HepG2 (cell line): Measurements from ENCODE around the gene RXFP3. TPM values are rescaled to one million over a fixed set of nuclear protein-coding genes. Genes with fewer than 3 reads are reported as not detected.

Experiments used
- ATAC-seq: fragments of 200-7000 bp; cut with Tn5 transposase; 3 replicates; pipeline ENCODE4 v1.9.1; 2020; ENCODE audit warnings: mild to moderate bottlenecking, moderate library complexity
- BruUV-seq: library from RNA; stranded (reverse); fragments of 400-500 nt; replicated peaks from 2 replicates; lab custom pipeline; 2021; lab: Mats Ljungman, UMichigan
- CTCF ChIA-PET: fragments of 300-600 bp; formaldehyde crosslinking; extraction: SDS; loops from one replicate; lab custom pipeline; 2021; ENCODE audit warnings: low total read pairs, inconsistent platforms, low intra/inter-chr PET ratio; lab: Yijun Ruan, JAX
- POLR2A ChIA-PET: fragments of 350-600 bp; sonication (Branson Sonifier 250); formaldehyde crosslinking; loops from one replicate; lab custom pipeline; 2020; ENCODE audit warnings: antibody characterized with exemption, inconsistent platforms; lab: Yijun Ruan, JAX
- DNase-seq: peaks from one replicate; pipeline ENCODE4 v3.0.0-alpha.2; 2015; ENCODE audit warnings: low spot score
- FAIRE-seq: peaks from 3 replicates; lab custom pipeline; 2011; peaks lifted over from hg19 to GRCh38; lab: Jason Lieb, UNC
- H2AFZ ChIP-seq: one replicate; pipeline ENCODE4 v1.6.1; 2011; ENCODE audit warnings: low read length, inconsistent platforms
- H3K27ac ChIP-seq: fragments of 300-600 bp; 3 replicates; pipeline ENCODE4 v1.8.0; 2011; ENCODE audit warnings: mixed run types, mild to moderate bottlenecking, mixed read lengths, low read length, inconsistent platforms; ENCODE audit not compliant: insufficient read depth; ENCODE audit errors: extremely low read length
- H3K27me3 ChIP-seq, 2 experiments: fragments of 200-600 bp in 1 of 2; 2 replicates in 1 of 2; 3 replicates in 1 of 2; pipeline versions ENCODE4 v1.6.0 to v1.8.0; 2011; ENCODE audit warnings: low read length in 2 of 2, mild to moderate bottlenecking in 2 of 2, moderate library complexity in 2 of 2, inconsistent platforms in 1 of 2; ENCODE audit not compliant: insufficient read depth in 2 of 2, control insufficient read depth in 1 of 2
- H3K36me3 ChIP-seq, 2 experiments: fragments of 200-600 bp in 1 of 2; replicated peaks in 1 of 2; 2 replicates in 1 of 2; 3 replicates in 1 of 2; pipeline versions ENCODE4 v1.5.1 to v1.8.0; 2011; ENCODE audit warnings: low read length in 2 of 2, inconsistent platforms in 1 of 2; ENCODE audit not compliant: insufficient read depth in 2 of 2, control insufficient read depth in 1 of 2
- H3K4me1 ChIP-seq: 2 replicates; pipeline ENCODE4 v1.5.1; 2012; ENCODE audit warnings: low read length, inconsistent platforms; ENCODE audit not compliant: insufficient read depth
- H3K4me2 ChIP-seq: 2 replicates; pipeline ENCODE4 v1.6.0; 2011; ENCODE audit warnings: low read depth, low read length, inconsistent platforms
- H3K4me3 ChIP-seq, 3 experiments: fragments of 200-600 bp in 1 of 3; sonication (generic), shearing (Covaris generic) in 1 of 3; replicated peaks in 1 of 3; 2 replicates each; pipeline ENCODE4 v1.5.1; 2011 to 2016; ENCODE audit warnings: low read length in 3 of 3, inconsistent platforms in 2 of 3, low read depth in 2 of 3, mild to moderate bottlenecking in 2 of 3, control low read depth in 1 of 3, mixed read lengths in 1 of 3; ENCODE audit not compliant: insufficient read depth in 1 of 3
- H3K79me2 ChIP-seq: one replicate; pipeline ENCODE4 v1.6.1; 2011; ENCODE audit warnings: low read length, inconsistent platforms; ENCODE audit not compliant: insufficient read depth
- H3K9ac ChIP-seq: 2 replicates; pipeline ENCODE4 v1.6.0; 2011; ENCODE audit warnings: mild to moderate bottlenecking, low read depth, low read length, inconsistent platforms; ENCODE audit not compliant: insufficient read depth
- H3K9me3 ChIP-seq: 2 replicates; pipeline ENCODE4 v1.5.1; 2012; ENCODE audit warnings: mild to moderate bottlenecking, low read length
- H4K20me1 ChIP-seq: 2 replicates; pipeline ENCODE4 v1.6.0; 2011; ENCODE audit warnings: inconsistent platforms, mild to moderate bottlenecking, low read length, moderate library complexity; ENCODE audit not compliant: insufficient read depth
- KAT2B ChIP-seq: fragments of 150-350 bp; IDR thresholded peaks from 2 replicates; pipeline ENCODE4 v1.6.1; 2014; ENCODE audit warnings: low read depth, low read length, borderline replicate concordance
- NONO ChIP-seq, 2 experiments: fragments of 450-650 bp in 1 of 2; sonication (generic) in 1 of 2; formaldehyde crosslinking in 1 of 2; IDR thresholded peaks in 1 of 2; conservative IDR thresholded peaks in 1 of 2; 2 replicates each; pipeline versions ENCODE4 v1.6.1 to v1.8.0; 2017 to 2022; ENCODE audit warnings: mild to moderate bottlenecking in 1 of 2, missing genetic modification reagents in 1 of 2, moderate library complexity in 1 of 2
- PTBP1 ChIP-seq: fragments of 200-400 bp; formaldehyde crosslinking; IDR thresholded peaks from 2 replicates; pipeline ENCODE4 v1.6.1; 2018; ENCODE audit warnings: low read length, low read depth; ENCODE audit not compliant: poor library complexity, severe bottlenecking
- SIX1 ChIP-seq: sonication (generic); formaldehyde crosslinking; IDR thresholded peaks from 2 replicates; pipeline ENCODE4 v1.4.0; 2020; ENCODE audit warnings: missing genetic modification reagents, borderline replicate concordance
- U2AF1 ChIP-seq: fragments of 200-400 bp; formaldehyde crosslinking; optimal IDR thresholded peaks from 2 replicates; pipeline ENCODE3; 2017; ENCODE audit warnings: mild to moderate bottlenecking, low read depth, low read length
- ZNF512B ChIP-seq: sonication (generic); formaldehyde crosslinking; IDR thresholded peaks from 2 replicates; pipeline ENCODE4 v1.5.1; 2020; ENCODE audit warnings: missing genetic modification reagents, mild to moderate bottlenecking, borderline replicate concordance
- ZNF570 ChIP-seq: sonication (generic); formaldehyde crosslinking; IDR thresholded peaks from 2 replicates; pipeline ENCODE4 v1.4.0; 2020; ENCODE audit warnings: mild to moderate bottlenecking, missing genetic modification reagents, borderline replicate concordance
- ZNF619 ChIP-seq: sonication (generic); formaldehyde crosslinking; IDR thresholded peaks from 2 replicates; pipeline ENCODE4 v1.4.0; 2020; ENCODE audit warnings: mild to moderate bottlenecking, missing genetic modification reagents
- WGBS: methylation state at CpG from one replicate; pipeline ENCODE4 v1.1.6; 2017; ENCODE audit warnings: low lambda C conversion rate; 5-methylcytosine and 5-hydroxymethylcytosine counted together
- in situ Hi-C: cut with HindIII; loops from 2 replicates; pipeline ENCODE4 v1.10.0; 2017; ENCODE audit warnings: low pct_unique_long_range_greater_than_20kb; ENCODE audit not compliant: extremely low pct_ligation_motif_present
- intact Hi-C: fragments of 100-400 bp; cut with micrococcal nuclease; formaldehyde crosslinking; loops from one replicate; pipeline ENCODE4 v1.10.0; 2022; ENCODE audit not compliant: unreplicated experiment
- polyA plus RNA-seq, 8 experiments: library from polyadenylated mRNA; depleted of rRNA in 3 of 8; stranded (reverse) in 7 of 8; unstranded in 1 of 8; fragments of >200 nt; fragmentation: Illumina TruSeq in 4 of 8; extraction: Trizol in 4 of 8; gene quantifications; 2 replicates each; pipeline versions ENCODE4 v1.2.1 to v1.2.3, GENCODE V29; 2011 to 2016; ENCODE audit warnings: low read depth in 4 of 8, missing spikeins in 1 of 8, mixed read lengths in 1 of 8; ENCODE audit not compliant: insufficient read depth in 1 of 8
- total RNA-seq, 5 experiments: library from RNA; depleted of rRNA; stranded (reverse); fragments of >200 nt; fragmentation: Illumina TruSeq; extraction: Trizol; gene quantifications; 2 replicates each; pipeline ENCODE4 v1.2.3, GENCODE V29; 2016; ENCODE audit warnings: low read depth in 1 of 5

Gene RXFP3
- total and polyA plus RNA-seq, 2 of the 13 experiments (the other 11 are each of a cell fraction or from before 2014, with no cell fraction given), result not detected

- DNase-seq, result no peak
- Histone ChIP-seq H3K4me3 (no peak overlapping the region), H3K79me2 (no peaks in the 10 kb centered on the region), H3K27ac (no peak overlapping the region), H3K4me1 (no peaks in the 10 kb centered on the region), H3K36me3 (no peaks in the 10 kb centered on the region; a peak in 1 of 5 replicates), H2AFZ (no peak overlapping the region), H3K9me3 (no peaks in the 10 kb centered on the region), H3K9ac (no peak overlapping the region), H4K20me1 (no peaks in the 10 kb centered on the region), H3K4me2 (no peak overlapping the region), H3K27me3 (no peaks in the 10 kb centered on the region)
- in situ Hi-C loops, result loop anchor here (25.0 kb wide), 1 partner anchor 481 kb away; no protein-coding TSS in a partner anchor
- no peak for ATAC-seq
- 75% methylated on average over 8 of the region's 8 CpGs for WGBS
- no TSS peak for BruUV-seq
- ChIA-PET CTCF (no interaction called here), POLR2A (no interaction called here)
- no peak for FAIRE-seq
- intact Hi-C loops, result no loop called here
- TF ChIP-seq U2AF1 (no peak), ZNF619 (CRISPR knock-in tag) (no peak), NONO (IDR thresholded peaks at IDR 0.05) (no peak), NONO (CRISPR knock-in tag; conservative IDR thresholded peaks at IDR 0.05) (no peak), SIX1 (CRISPR knock-in tag) (no peak), ZNF570 (CRISPR knock-in tag) (no peak), ZNF512B (CRISPR knock-in tag) (no peak), KAT2B (no peak), PTBP1 (no peak)
These were observed 45.4 kb downstream of the RXFP3 start for GRCh38 chr5:33981408-33982162.
